ENCODE measurements around the gene VEPH1.
A peak's percentile ranks its signal among the peaks of the same experiment; 100 is the strongest.

The VEPH1 gene

GRCh38 chr3:157297328-157297915 is 205.8 kb downstream of the VEPH1 start:
- no peak for DNase-seq (ENCODE audit: low read depth)
- TF ChIP-seq, protein P1, sequence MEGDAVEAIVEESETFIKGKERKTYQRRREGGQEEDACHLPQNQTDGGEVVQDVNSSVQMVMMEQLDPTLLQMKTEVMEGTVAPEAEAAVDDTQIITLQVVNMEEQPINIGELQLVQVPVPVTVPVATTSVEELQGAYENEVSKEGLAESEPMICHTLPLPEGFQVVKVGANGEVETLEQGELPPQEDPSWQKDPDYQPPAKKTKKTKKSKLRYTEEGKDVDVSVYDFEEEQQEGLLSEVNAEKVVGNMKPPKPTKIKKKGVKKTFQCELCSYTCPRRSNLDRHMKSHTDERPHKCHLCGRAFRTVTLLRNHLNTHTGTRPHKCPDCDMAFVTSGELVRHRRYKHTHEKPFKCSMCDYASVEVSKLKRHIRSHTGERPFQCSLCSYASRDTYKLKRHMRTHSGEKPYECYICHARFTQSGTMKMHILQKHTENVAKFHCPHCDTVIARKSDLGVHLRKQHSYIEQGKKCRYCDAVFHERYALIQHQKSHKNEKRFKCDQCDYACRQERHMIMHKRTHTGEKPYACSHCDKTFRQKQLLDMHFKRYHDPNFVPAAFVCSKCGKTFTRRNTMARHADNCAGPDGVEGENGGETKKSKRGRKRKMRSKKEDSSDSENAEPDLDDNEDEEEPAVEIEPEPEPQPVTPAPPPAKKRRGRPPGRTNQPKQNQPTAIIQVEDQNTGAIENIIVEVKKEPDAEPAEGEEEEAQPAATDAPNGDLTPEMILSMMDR (IDR thresholded peaks at IDR 0.05; ENCODE audit: low read depth, low read length, missing control alignments): no peak
- in situ Hi-C loops (cut with HindIII; ENCODE audit: low sequenced_read_pairs): no loop called here

GRCh38 chr3:157294953-157295352 is 208.3 kb downstream of the VEPH1 start:
- in situ Hi-C loops (cut with HindIII; ENCODE audit: low sequenced_read_pairs): no loop called here
- no peak overlapping the region for H3K4me3 ChIP-seq (ENCODE audit: low read depth, low read length)
- DNase-seq (ENCODE audit: low read depth): no peak
- TF ChIP-seq, protein P1 (IDR thresholded peaks at IDR 0.05; ENCODE audit: low read depth, low read length, missing control alignments): no peak

More at GRCh38 chr3:157297328-157297915, 205.8 kb downstream of the VEPH1 start:
- H3K4me3 ChIP-seq (ENCODE audit: low read depth, low read length): no peak overlapping the region

DNA sequence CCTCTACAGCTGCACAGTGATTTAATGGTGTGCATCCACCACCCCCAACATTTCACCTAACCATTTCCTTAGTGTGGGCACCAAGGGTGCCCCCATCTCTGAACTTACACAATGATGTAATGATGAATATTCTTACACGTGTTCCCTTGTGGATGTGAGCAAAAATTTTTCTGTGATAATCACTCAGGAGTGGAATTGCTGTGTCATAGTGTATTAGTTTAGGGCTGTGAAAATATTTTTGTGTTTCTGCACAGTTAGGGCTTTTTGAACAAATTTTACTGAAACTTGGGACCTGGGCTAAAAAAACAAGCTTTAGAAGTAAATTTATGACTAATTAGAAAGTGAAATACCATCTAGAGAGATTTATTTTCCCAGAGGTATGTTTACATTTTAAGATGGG is 208.7 kb downstream of the VEPH1 start:
- no peak overlapping the region for H3K4me3 ChIP-seq (ENCODE audit: low read depth, low read length)
- DNase-seq (ENCODE audit: low read depth): no peak
- in situ Hi-C loops (cut with HindIII; ENCODE audit: low sequenced_read_pairs): no loop called here
- TF ChIP-seq, protein P1 (IDR thresholded peaks at IDR 0.05; ENCODE audit: low read depth, low read length, missing control alignments): no peak

DNA sequence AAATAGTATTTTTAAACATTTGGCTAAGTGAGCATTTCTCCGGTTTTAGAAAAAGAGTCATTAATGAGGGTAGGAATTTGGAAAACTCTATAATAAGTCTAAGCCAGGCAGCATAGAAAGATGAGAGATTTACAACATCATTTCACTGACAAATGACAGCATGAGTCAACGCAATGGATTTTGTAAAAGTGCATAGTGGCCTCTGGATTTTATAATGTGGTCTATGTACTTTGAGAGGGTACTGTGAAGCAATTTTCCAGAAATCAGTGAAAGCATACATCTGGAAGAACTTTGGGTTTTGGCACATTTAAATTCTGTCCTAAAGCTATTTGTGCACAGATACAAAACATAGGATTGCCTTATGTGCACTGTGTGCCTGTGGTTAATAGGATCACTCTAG is 212.4 kb downstream of the VEPH1 start:
- no peak overlapping the region for H3K4me3 ChIP-seq (ENCODE audit: low read depth, low read length)
- DNase-seq (ENCODE audit: low read depth): peak; percentile 53
- in situ Hi-C loops (cut with HindIII; ENCODE audit: low sequenced_read_pairs): no loop called here
- TF ChIP-seq, protein P1 (IDR thresholded peaks at IDR 0.05; ENCODE audit: low read depth, low read length, missing control alignments): no peak

DNA sequence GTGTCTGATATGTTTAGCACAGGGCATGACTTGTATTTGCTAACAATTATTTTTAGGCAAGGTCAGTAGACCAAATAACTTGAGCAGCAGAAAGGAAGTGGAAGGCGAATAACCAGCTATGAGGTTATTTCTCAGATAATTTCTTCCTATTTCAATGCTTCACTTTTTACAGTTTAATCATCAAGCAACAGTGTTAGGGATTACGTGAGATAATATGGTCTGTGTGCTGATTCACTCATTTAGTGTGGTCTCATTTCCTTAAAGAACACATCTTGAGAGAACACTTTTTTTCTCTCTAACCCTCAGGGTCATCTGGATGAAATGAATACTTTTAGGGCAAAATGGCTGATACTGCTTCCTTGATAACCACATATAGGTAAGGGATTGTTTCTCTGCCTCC is 217.2 kb downstream of the VEPH1 start:
- in situ Hi-C loops (cut with HindIII; ENCODE audit: low sequenced_read_pairs): no loop called here
- no peak overlapping the region for H3K4me3 ChIP-seq (ENCODE audit: low read depth, low read length)
- DNase-seq (ENCODE audit: low read depth): no peak
- TF ChIP-seq, protein P1 (IDR thresholded peaks at IDR 0.05; ENCODE audit: low read depth, low read length, missing control alignments): no peak

DNA sequence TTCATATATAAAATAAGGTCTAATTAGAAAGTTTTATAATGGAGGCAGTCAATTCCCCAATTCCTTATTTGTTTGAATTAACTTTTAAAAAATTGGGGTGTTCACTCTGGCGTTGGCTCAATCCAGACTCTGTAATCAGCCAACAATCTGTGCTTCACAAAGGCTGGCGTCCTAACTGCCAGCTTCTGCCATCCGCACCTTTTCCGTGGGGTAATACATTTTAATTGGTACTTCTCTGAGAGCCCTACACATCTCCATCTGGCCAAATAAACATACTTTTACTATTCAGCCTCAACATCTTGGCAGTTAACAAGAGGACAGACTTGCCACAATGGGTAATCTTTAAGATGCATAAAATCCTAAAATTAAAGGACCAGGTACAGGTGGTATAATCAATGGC is 218.1 kb downstream of the VEPH1 start:
- TF ChIP-seq, protein P1 (IDR thresholded peaks at IDR 0.05; ENCODE audit: low read depth, low read length, missing control alignments): no peak
- in situ Hi-C loops (cut with HindIII; ENCODE audit: low sequenced_read_pairs): no loop called here
- no peak overlapping the region for H3K4me3 ChIP-seq (ENCODE audit: low read depth, low read length)
- no peak for DNase-seq (ENCODE audit: low read depth)
